ENCODE results near the gene ARHGEF40.

The ARHGEF40 gene

GRCh38 chr14:21098892-21099595 is 28.9 kb downstream of the ARHGEF40 start:
- Histone ChIP-seq H3K9me3 (ENCODE audit: low read depth, low read length) (no peaks in the 10 kb centered on the region), H3K27ac (peak overlapping the region; percentile 25), H3K9ac (ENCODE audit: insufficient read length) (peak overlapping the region; percentile 68), H3K4me3 (peak overlapping the region; percentile 76), H3K36me3 (ENCODE audit: insufficient read depth, low read length) (no peaks in the 10 kb centered on the region)
- no peak for DNase-seq (ENCODE audit: low read depth, low spot score)
- no peak for TF ChIP-seq FOXP2 (optimal IDR thresholded peaks at IDR 0.05; ENCODE audit: control extremely low read depth, extremely low read length, insufficient read depth)
- TF ChIP-seq EZH2 (IDR thresholded peaks at IDR 0.05): no peak
- TF ChIP-seq POLR2AphosphoS5 (IDR thresholded peaks at IDR 0.05; ENCODE audit: borderline replicate concordance, low read depth, low read length): no peak

DNA sequence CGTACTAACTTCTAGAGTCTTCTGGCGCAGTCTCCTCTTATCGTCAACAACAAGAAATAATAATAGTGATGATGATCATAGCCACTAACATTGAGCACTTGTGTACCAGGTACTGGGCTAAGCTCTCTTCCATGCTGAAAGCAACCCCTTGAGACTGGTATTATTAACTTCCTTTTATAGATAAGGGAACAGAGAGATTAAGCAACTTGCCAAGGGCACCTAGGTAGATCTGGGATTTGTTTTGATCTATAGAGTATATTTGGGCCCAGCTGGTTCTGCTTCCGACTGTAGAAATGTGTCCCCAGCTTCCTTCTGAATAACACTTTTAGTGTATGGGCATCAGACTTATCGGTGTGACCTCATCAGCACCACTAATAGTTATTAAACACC is 29.5 kb downstream of the ARHGEF40 start:
- Histone ChIP-seq H3K9me3 (ENCODE audit: low read depth, low read length) (no peaks in the 10 kb centered on the region), H3K36me3 (ENCODE audit: insufficient read depth, low read length) (no peaks in the 10 kb centered on the region), H3K27ac (no peak overlapping the region), H3K4me3 (peak overlapping the region; percentile 76), H3K9ac (ENCODE audit: insufficient read length) (peak overlapping the region; percentile 68)
- TF ChIP-seq EZH2 (IDR thresholded peaks at IDR 0.05): no peak
- no peak for TF ChIP-seq POLR2AphosphoS5 (IDR thresholded peaks at IDR 0.05; ENCODE audit: borderline replicate concordance, low read depth, low read length)
- no peak for TF ChIP-seq FOXP2 (optimal IDR thresholded peaks at IDR 0.05; ENCODE audit: control extremely low read depth, extremely low read length, insufficient read depth)
- DNase-seq (ENCODE audit: low read depth, low spot score): no peak

DNA sequence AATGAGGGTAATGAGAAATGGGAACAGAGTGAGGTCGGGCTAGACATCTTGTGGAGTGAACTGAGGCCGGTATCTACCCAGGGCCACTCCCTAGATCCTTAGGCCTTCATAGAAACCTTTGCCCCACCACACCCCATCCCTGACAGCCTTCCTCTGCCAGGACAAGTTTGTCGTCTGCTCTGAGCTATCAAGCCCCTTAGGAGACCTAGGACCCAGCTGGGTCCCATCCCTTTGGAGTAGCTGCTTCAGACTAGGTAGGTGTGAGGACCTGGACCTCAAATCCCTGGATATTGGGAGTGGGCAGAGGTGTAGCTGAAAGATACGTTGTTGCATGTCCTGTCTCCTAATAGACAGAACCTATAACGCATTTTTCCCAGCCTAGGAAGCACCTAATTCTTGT is 30.8 kb downstream of the ARHGEF40 start, which contains the start of gene TMEM253:
TSS of gene TMEM253 (plus strand) at position 136 of the 400 bp plus-strand sequence. CDS start 278 bp downstream, outside the sequence.
- Histone ChIP-seq H3K27ac (no peak within 1 kb of the TSS), H3K36me3 (ENCODE audit: insufficient read depth, low read length) (no peaks in the 10 kb centered on the region), H3K4me3 (no peak within 1 kb of the TSS), H3K9me3 (ENCODE audit: low read depth, low read length) (no peaks in the 10 kb centered on the region), H3K9ac (ENCODE audit: insufficient read length) (no peak within 1 kb of the TSS)
- no peak for DNase-seq (ENCODE audit: low read depth, low spot score)
- TF ChIP-seq EZH2 (IDR thresholded peaks at IDR 0.05): no peak
- no peak for TF ChIP-seq FOXP2 (optimal IDR thresholded peaks at IDR 0.05; ENCODE audit: control extremely low read depth, extremely low read length, insufficient read depth)
- no peak for TF ChIP-seq POLR2AphosphoS5 (IDR thresholded peaks at IDR 0.05; ENCODE audit: borderline replicate concordance, low read depth, low read length)

GRCh38 chr14:21101802-21102413 is 31.8 kb downstream of the ARHGEF40 start:
- H3K36me3 ChIP-seq (ENCODE audit: insufficient read depth, low read length): no peaks in the 10 kb centered on the region
- DNase-seq (ENCODE audit: low read depth, low spot score): no peak
- no peak overlapping the region for H3K27ac ChIP-seq
- H3K9ac ChIP-seq (ENCODE audit: insufficient read length): no peak overlapping the region
- TF ChIP-seq POLR2AphosphoS5 (IDR thresholded peaks at IDR 0.05; ENCODE audit: borderline replicate concordance, low read depth, low read length) (no peak), FOXP2 (optimal IDR thresholded peaks at IDR 0.05; ENCODE audit: control extremely low read depth, extremely low read length, insufficient read depth) (no peak), EZH2 (IDR thresholded peaks at IDR 0.05) (no peak)
- no peak overlapping the region for H3K4me3 ChIP-seq
- no peaks in the 10 kb centered on the region for H3K9me3 ChIP-seq (ENCODE audit: low read depth, low read length)

GRCh38 chr14:21102521-21103410 is 32.7 kb downstream of the ARHGEF40 start:
- no peaks in the 10 kb centered on the region for H3K36me3 ChIP-seq (ENCODE audit: insufficient read depth, low read length)
- DNase-seq (ENCODE audit: low read depth, low spot score): no peak
- H3K27ac ChIP-seq: no peak overlapping the region
- TF ChIP-seq POLR2AphosphoS5 (IDR thresholded peaks at IDR 0.05; ENCODE audit: borderline replicate concordance, low read depth, low read length) (no peak), EZH2 (IDR thresholded peaks at IDR 0.05) (no peak), FOXP2 (optimal IDR thresholded peaks at IDR 0.05; ENCODE audit: control extremely low read depth, extremely low read length, insufficient read depth) (no peak)
- H3K9me3 ChIP-seq (ENCODE audit: low read depth, low read length): no peaks in the 10 kb centered on the region
- peak overlapping the region; percentile 86 for H3K4me3 ChIP-seq
- H3K9ac ChIP-seq (ENCODE audit: insufficient read length): peak overlapping the region; percentile 94

GRCh38 chr14:21103411-21103709 is 33.3 kb downstream of the ARHGEF40 start:
- peak overlapping the region; percentile 95; the same call in 1 of the 2 replicates for H3K27ac ChIP-seq
- H3K9ac ChIP-seq (ENCODE audit: insufficient read length): peak overlapping the region; percentile 94
- peak overlapping the region; percentile 86 for H3K4me3 ChIP-seq
- no peaks in the 10 kb centered on the region for H3K36me3 ChIP-seq (ENCODE audit: insufficient read depth, low read length)
- TF ChIP-seq FOXP2 (optimal IDR thresholded peaks at IDR 0.05; ENCODE audit: control extremely low read depth, extremely low read length, insufficient read depth): no peak
- no peak for TF ChIP-seq POLR2AphosphoS5 (IDR thresholded peaks at IDR 0.05; ENCODE audit: borderline replicate concordance, low read depth, low read length)
- TF ChIP-seq EZH2 (IDR thresholded peaks at IDR 0.05): no peak
- no peaks in the 10 kb centered on the region for H3K9me3 ChIP-seq (ENCODE audit: low read depth, low read length)
- DNase-seq (ENCODE audit: low read depth, low spot score): no peak

- Histone ChIP-seq H3K36me3 (ENCODE audit: insufficient read depth, low read length) (no peaks in the 10 kb centered on the region), H3K4me3 (peak overlapping the region; percentile 86), H3K9me3 (ENCODE audit: low read depth, low read length) (no peaks in the 10 kb centered on the region), H3K27ac (peak overlapping the region; percentile 95), H3K9ac (ENCODE audit: insufficient read length) (peak overlapping the region; percentile 94)
- TF ChIP-seq EZH2 (IDR thresholded peaks at IDR 0.05) (no peak), FOXP2 (optimal IDR thresholded peaks at IDR 0.05; ENCODE audit: control extremely low read depth, extremely low read length, insufficient read depth) (peak; percentile 87), POLR2AphosphoS5 (IDR thresholded peaks at IDR 0.05; ENCODE audit: borderline replicate concordance, low read depth, low read length) (peak; percentile 84)
- DNase-seq (ENCODE audit: low read depth, low spot score): peak; percentile 77
Measured at GRCh38 chr14:21103710-21104447, 33.8 kb downstream of the ARHGEF40 start.
